WTC11 (cell line): ENCODE measurements around the gene UTF1.

Source experiments
- ELF4 ChIP-seq: sonication (generic); formaldehyde crosslinking; IDR thresholded peaks from 2 replicates; pipeline ENCODE4 v1.8.1; 2022; ENCODE audit warnings: low read depth, mild to moderate bottlenecking, moderate library complexity, missing genetic modification reagents
- NR1H2 ChIP-seq: sonication (generic); formaldehyde crosslinking; IDR thresholded peaks from 2 replicates; pipeline ENCODE4 v1.9.0; 2021; ENCODE audit warnings: mild to moderate bottlenecking, moderate library complexity, missing genetic modification reagents
- TF ChIP-seq, protein P1 (sequence below): fragments of 200-600 bp; IDR thresholded peaks from 2 replicates; pipeline ENCODE4 v1.8.0; 2022; ENCODE audit warnings: antibody characterized with exemption
- TF ChIP-seq, protein P2 (sequence below): sonication (generic); formaldehyde crosslinking; IDR thresholded peaks from 2 replicates; pipeline ENCODE4 v1.8.1; 2023; ENCODE audit warnings: mild to moderate bottlenecking, missing genetic modification reagents, moderate library complexity
- TF ChIP-seq, protein P3 (sequence below): sonication (generic); formaldehyde crosslinking; IDR thresholded peaks from 2 replicates; pipeline ENCODE4 v1.8.1; 2023; ENCODE audit warnings: mild to moderate bottlenecking, moderate library complexity, missing genetic modification reagents

DNA sequence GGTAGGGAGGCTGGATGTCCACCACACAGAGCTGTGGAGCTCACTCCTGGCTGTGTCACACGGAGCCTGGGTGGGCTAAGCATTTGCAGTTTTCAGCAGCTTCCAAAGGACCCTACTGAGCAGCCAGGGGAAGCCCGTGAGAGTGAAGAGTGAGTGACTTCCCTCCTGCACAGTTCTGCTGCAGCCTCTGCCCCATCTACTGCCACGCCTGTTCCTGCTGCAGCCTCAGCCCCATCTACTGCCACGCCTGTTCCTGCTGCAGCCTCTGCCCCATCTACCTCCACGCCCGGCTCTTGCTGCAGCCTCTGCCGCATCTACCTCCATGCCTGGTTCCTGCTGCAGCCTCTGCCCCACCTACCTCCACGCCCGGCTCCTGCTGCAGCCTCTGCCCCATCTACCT lies 34.4 kb downstream of the UTF1 start:
- TF ChIP-seq, protein P1, sequence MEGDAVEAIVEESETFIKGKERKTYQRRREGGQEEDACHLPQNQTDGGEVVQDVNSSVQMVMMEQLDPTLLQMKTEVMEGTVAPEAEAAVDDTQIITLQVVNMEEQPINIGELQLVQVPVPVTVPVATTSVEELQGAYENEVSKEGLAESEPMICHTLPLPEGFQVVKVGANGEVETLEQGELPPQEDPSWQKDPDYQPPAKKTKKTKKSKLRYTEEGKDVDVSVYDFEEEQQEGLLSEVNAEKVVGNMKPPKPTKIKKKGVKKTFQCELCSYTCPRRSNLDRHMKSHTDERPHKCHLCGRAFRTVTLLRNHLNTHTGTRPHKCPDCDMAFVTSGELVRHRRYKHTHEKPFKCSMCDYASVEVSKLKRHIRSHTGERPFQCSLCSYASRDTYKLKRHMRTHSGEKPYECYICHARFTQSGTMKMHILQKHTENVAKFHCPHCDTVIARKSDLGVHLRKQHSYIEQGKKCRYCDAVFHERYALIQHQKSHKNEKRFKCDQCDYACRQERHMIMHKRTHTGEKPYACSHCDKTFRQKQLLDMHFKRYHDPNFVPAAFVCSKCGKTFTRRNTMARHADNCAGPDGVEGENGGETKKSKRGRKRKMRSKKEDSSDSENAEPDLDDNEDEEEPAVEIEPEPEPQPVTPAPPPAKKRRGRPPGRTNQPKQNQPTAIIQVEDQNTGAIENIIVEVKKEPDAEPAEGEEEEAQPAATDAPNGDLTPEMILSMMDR = no peak
- TF ChIP-seq, protein P2, sequence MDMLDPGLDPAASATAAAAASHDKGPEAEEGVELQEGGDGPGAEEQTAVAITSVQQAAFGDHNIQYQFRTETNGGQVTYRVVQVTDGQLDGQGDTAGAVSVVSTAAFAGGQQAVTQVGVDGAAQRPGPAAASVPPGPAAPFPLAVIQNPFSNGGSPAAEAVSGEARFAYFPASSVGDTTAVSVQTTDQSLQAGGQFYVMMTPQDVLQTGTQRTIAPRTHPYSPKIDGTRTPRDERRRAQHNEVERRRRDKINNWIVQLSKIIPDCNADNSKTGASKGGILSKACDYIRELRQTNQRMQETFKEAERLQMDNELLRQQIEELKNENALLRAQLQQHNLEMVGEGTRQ (CRISPR knock-in tag) = no peak
- no peak for TF ChIP-seq NR1H2 (CRISPR knock-in tag)
- TF ChIP-seq, protein P3, sequence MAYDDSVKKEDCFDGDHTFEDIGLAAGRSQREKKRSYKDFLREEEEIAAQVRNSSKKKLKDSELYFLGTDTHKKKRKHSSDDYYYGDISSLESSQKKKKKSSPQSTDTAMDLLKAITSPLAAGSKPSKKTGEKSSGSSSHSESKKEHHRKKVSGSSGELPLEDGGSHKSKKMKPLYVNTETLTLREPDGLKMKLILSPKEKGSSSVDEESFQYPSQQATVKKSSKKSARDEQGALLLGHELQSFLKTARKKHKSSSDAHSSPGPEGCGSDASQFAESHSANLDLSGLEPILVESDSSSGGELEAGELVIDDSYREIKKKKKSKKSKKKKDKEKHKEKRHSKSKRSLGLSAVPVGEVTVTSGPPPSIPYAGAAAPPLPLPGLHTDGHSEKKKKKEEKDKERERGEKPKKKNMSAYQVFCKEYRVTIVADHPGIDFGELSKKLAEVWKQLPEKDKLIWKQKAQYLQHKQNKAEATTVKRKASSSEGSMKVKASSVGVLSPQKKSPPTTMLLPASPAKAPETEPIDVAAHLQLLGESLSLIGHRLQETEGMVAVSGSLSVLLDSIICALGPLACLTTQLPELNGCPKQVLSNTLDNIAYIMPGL = no peak
- no peak for TF ChIP-seq ELF4
